Renal cortical epithelial cell (primary cell): Measurements from ENCODE around the gene CTNNA2. TPM values are rescaled to one million over a fixed set of nuclear protein-coding genes. Genes with fewer than 3 reads are reported as not detected.

ENCODE experiments used
- DNase-seq: peaks from one replicate; pipeline ENCODE4 v3.0.0-alpha.2; 2011; ENCODE audit warnings: low read depth
- total RNA-seq: library from RNA; depleted of rRNA; stranded (reverse); fragments of >200 nt; gene quantifications from 2 replicates; pipeline ENCODE4 v1.2.3, GENCODE V29; 2014

The CTNNA2 gene
- total RNA-seq, 1 donor from 2014 or later: 0.35 TPM

- peak; percentile 77 for DNase-seq
Observed at GRCh38 chr2:80489717-80490116, 976.9 kb downstream of the CTNNA2 start.

GRCh38 chr2:80490964-80491363 is 978.1 kb downstream of the CTNNA2 start:
- no peak for DNase-seq

- DNase-seq: peak; percentile 87
Observed at GRCh38 chr2:80496346-80496745, 983.5 kb downstream of the CTNNA2 start.

GRCh38 chr2:80496775-80497174 is 983.9 kb downstream of the CTNNA2 start:
- DNase-seq: peak; percentile 91

- DNase-seq: peak; percentile 64
Observed at GRCh38 chr2:80499095-80499494, 986.2 kb downstream of the CTNNA2 start.

- DNase-seq: no peak
Observed at GRCh38 chr2:80501874-80502624, 989.2 kb downstream of the CTNNA2 start.

- DNase-seq: no peak
Observed at GRCh38 chr2:80506563-80506962, 993.7 kb downstream of the CTNNA2 start.

- DNase-seq: no peak
Observed at GRCh38 chr2:80510716-80511115, 997.9 kb downstream of the CTNNA2 start.

- DNase-seq: peak; percentile 52
Observed at GRCh38 chr2:80515964-80516363, 1003.1 kb downstream of the CTNNA2 start.

GRCh38 chr2:80517316-80517715 is 1004.5 kb downstream of the CTNNA2 start:
- no peak for DNase-seq

- DNase-seq: no peak
Observed at GRCh38 chr2:80519121-80519643, 1006.3 kb downstream of the CTNNA2 start.

- DNase-seq: no peak
Observed at GRCh38 chr2:80519699-80520291, 1006.9 kb downstream of the CTNNA2 start.

- DNase-seq: peak; percentile 1
Observed at GRCh38 chr2:80525152-80525551, 1012.3 kb downstream of the CTNNA2 start.

GRCh38 chr2:80527119-80527518 is 1014.3 kb downstream of the CTNNA2 start:
- no peak for DNase-seq

- DNase-seq: peak; percentile 54
Observed at GRCh38 chr2:80529466-80530165, 1016.8 kb downstream of the CTNNA2 start.

- no peak for DNase-seq
Observed at GRCh38 chr2:80530442-80531064, 1017.7 kb downstream of the CTNNA2 start.

GRCh38 chr2:80531319-80531718 is 1018.5 kb downstream of the CTNNA2 start:
- DNase-seq: no peak

- DNase-seq: no peak
Observed at GRCh38 chr2:80545420-80546210, 1032.8 kb downstream of the CTNNA2 start.

- no peak for DNase-seq
Observed at GRCh38 chr2:80546766-80547165, 1033.9 kb downstream of the CTNNA2 start.

GRCh38 chr2:80547344-80547743 is 1034.5 kb downstream of the CTNNA2 start:
- no peak for DNase-seq

GRCh38 chr2:80548469-80548868 is 1035.6 kb downstream of the CTNNA2 start:
- DNase-seq: no peak
